Gastrocnemius medialis (tissue), 4 donors: ENCODE results near the gene EQTN. TPM values are rescaled to one million over a fixed set of nuclear protein-coding genes. Genes with fewer than 3 reads are reported as not detected.

Experiments used
- ATAC-seq, 2 donors: fragments of 150-250 bp; one replicate each; pipeline ENCODE4 v1.9.1; 2016
- DNase-seq, 2 donors: peaks; one replicate each; pipeline ENCODE4 v3.0.0-alpha.2; 2019
- H3K27ac ChIP-seq, 4 donors: fragments of 200-600 bp; sonication (generic); 1 replicate in 1 of 4; 2 replicates in 3 of 4; pipeline ENCODE4 v1.5.1; 2016 to 2018; ENCODE audit warnings: mild to moderate bottlenecking in 2 of 4, moderate library complexity in 1 of 4
- H3K27me3 ChIP-seq, 3 donors: fragments of 200-600 bp; sonication (generic) in 2 of 3; 1 replicate in 1 of 3; 2 replicates in 2 of 3; pipeline versions ENCODE4 v1.5.1 to v1.6.0; 2016 to 2019; ENCODE audit warnings: mild to moderate bottlenecking in 1 of 3, moderate library complexity in 1 of 3
- H3K36me3 ChIP-seq, 2 donors: fragments of 200-600 bp; sonication (generic) in 1 of 2; one replicate each; pipeline ENCODE4 v1.5.1; 2017 to 2018
- H3K4me1 ChIP-seq, 2 donors: fragments of 200-600 bp; sonication (generic) in 1 of 2; one replicate each; pipeline ENCODE4 v1.5.1; 2016 to 2017; ENCODE audit warnings: mild to moderate bottlenecking in 2 of 2
- H3K4me3 ChIP-seq, 4 donors: fragments of 200-600 bp; sonication (generic) in 3 of 4; 1 replicate in 1 of 4; 2 replicates in 3 of 4; pipeline ENCODE4 v1.5.1; 2016 to 2019; ENCODE audit warnings: mild to moderate bottlenecking in 2 of 4
- H3K9me3 ChIP-seq, 3 donors: fragments of 200-600 bp; sonication (generic) in 2 of 3; 1 replicate in 1 of 3; 2 replicates in 2 of 3; pipeline ENCODE4 v1.5.1; 2016 to 2019
- CTCF ChIP-seq, 5 experiments: fragments of 450-650 bp in 3 of 5; fragments of 200-600 bp in 2 of 5; sonication (generic) in 2 of 5; IDR thresholded peaks in 4 of 5; conservative IDR thresholded peaks in 1 of 5; 1 replicate in 4 of 5; 2 replicates in 1 of 5; pipeline ENCODE4 v1.5.1; 2016 to 2019; ENCODE audit warnings: antibody characterized with exemption in 5 of 5, mild to moderate bottlenecking in 3 of 5, moderate library complexity in 3 of 5
- POLR2A ChIP-seq, 2 donors: fragments of 450-650 bp; IDR thresholded peaks; one replicate each; pipeline ENCODE4 v1.6.1; 2017; ENCODE audit warnings: antibody characterized with exemption in 2 of 2, mild to moderate bottlenecking in 2 of 2, moderate library complexity in 2 of 2
- in situ Hi-C, 4 donors: fragments of 200-750 bp; cut with MboI; loops; one replicate each; pipeline versions ENCODE4 v1.15.0 to v1.8.0; 2017; ENCODE audit warnings: low sequenced_read_pairs in 4 of 4
- intact Hi-C: fragments of 100-400 bp; cut with DNase I; formaldehyde crosslinking; loops from one replicate; pipeline ENCODE4 v1.15.1; 2023; ENCODE audit warnings: low total_unique reads
- total RNA-seq, 4 donors: library from RNA; depleted of rRNA; stranded (reverse); fragments of >200 nt; gene quantifications; one replicate each; pipeline versions ENCODE4 v1.1.0 to v1.2.3, GENCODE V29; 2016

The EQTN gene
- total RNA-seq, 4 donors from 2014 or later: 1.0 TPM; not detected in 3

- Histone ChIP-seq H3K36me3 (no peaks in the 10 kb centered on the region), H3K9me3 (no peaks in the 10 kb centered on the region), H3K4me3 (no peak overlapping the region), H3K27ac (no peak overlapping the region), H3K27me3 (no peaks in the 10 kb centered on the region), H3K4me1 (no peaks in the 10 kb centered on the region)
- ATAC-seq (no peak), DNase-seq (no peak)
- in situ Hi-C loops (no loop called here), intact Hi-C loops (no loop called here)
- no peak for TF ChIP-seq POLR2A (IDR thresholded peaks at IDR 0.05)
- TF ChIP-seq CTCF (IDR thresholded peaks at IDR 0.05 in 4 of 5, conservative IDR thresholded peaks at IDR 0.05 in 1 of 5): no peak
Measured at GRCh38 chr9:27291292-27291691, 5.7 kb downstream of the EQTN start.

- no peaks in the 10 kb centered on the region for H3K9me3 ChIP-seq
- DNase-seq (no peak), ATAC-seq (no peak)
- H3K4me1 ChIP-seq: no peaks in the 10 kb centered on the region
- H3K27ac ChIP-seq: no peak overlapping the region
- no peaks in the 10 kb centered on the region for H3K36me3 ChIP-seq
- TF ChIP-seq CTCF (IDR thresholded peaks at IDR 0.05 in 4 of 5, conservative IDR thresholded peaks at IDR 0.05 in 1 of 5): no peak
- intact Hi-C loops: no loop called here
- no peak overlapping the region for H3K4me3 ChIP-seq
- no peaks in the 10 kb centered on the region for H3K27me3 ChIP-seq
- in situ Hi-C loops: no loop called here
Measured at GRCh38 chr9:27282269-27282668, 14.7 kb downstream of the EQTN start.

GRCh38 chr9:27280860-27281259, 16.1 kb downstream of the EQTN start:
- Histone ChIP-seq H3K9me3 (no peaks in the 10 kb centered on the region), H3K36me3 (no peaks in the 10 kb centered on the region), H3K27ac (no peak overlapping the region), H3K4me1 (peaks cover 0 to 3% of the 10 kb centered on the region in 2 donors), H3K4me3 (no peak overlapping the region), H3K27me3 (no peaks in the 10 kb centered on the region)
- intact Hi-C loops (no loop called here), in situ Hi-C loops (no loop called here)
- ATAC-seq: no peak
- no peak for DNase-seq
- no peak for TF ChIP-seq CTCF (IDR thresholded peaks at IDR 0.05 in 4 of 5, conservative IDR thresholded peaks at IDR 0.05 in 1 of 5)
- TF ChIP-seq POLR2A (IDR thresholded peaks at IDR 0.05): no peak

- TF ChIP-seq CTCF (IDR thresholded peaks at IDR 0.05 in 4 of 5, conservative IDR thresholded peaks at IDR 0.05 in 1 of 5) (no peak), POLR2A (IDR thresholded peaks at IDR 0.05) (no peak)
Measured at GRCh38 chr9:27280249-27280648, 16.7 kb downstream of the EQTN start.

GRCh38 chr9:27279611-27280010, 17.3 kb downstream of the EQTN start:
- intact Hi-C loops: loop anchor here (10.0 kb wide), 1 partner anchor 295 kb away; the partner anchor contains the start of gene C9orf72
- Histone ChIP-seq H3K27me3 (no peaks in the 10 kb centered on the region), H3K36me3 (no peaks in the 10 kb centered on the region), H3K27ac (no peak overlapping the region), H3K4me3 (no peak overlapping the region), H3K9me3 (no peaks in the 10 kb centered on the region), H3K4me1 (peaks cover 0 to 3% of the 10 kb centered on the region in 2 donors)
- no peak for TF ChIP-seq POLR2A (IDR thresholded peaks at IDR 0.05)
- no peak for TF ChIP-seq CTCF (IDR thresholded peaks at IDR 0.05 in 4 of 5, conservative IDR thresholded peaks at IDR 0.05 in 1 of 5)
- DNase-seq: no peak
- in situ Hi-C loops: loop anchor here (5.0 to 10.0 kb wide), 2 partner anchors 242 to 245 kb away; no protein-coding TSS in a partner anchor
- ATAC-seq: no peak

More at GRCh38 chr9:27280249-27280648, 16.7 kb downstream of the EQTN start:
- intact Hi-C loops: no loop called here
- no peak overlapping the region for H3K4me3 ChIP-seq
- H3K27ac ChIP-seq: no peak overlapping the region
- ATAC-seq (no peak), DNase-seq (no peak)
- H3K4me1 ChIP-seq: peaks cover 0 to 3% of the 10 kb centered on the region in 2 donors
- no peaks in the 10 kb centered on the region for H3K27me3 ChIP-seq
- in situ Hi-C loops: no loop called here
- H3K36me3 ChIP-seq: no peaks in the 10 kb centered on the region
- H3K9me3 ChIP-seq: no peaks in the 10 kb centered on the region
